HG03103 (cell line): ENCODE measurements around the gene CAMK4.
"Not testable (repeated sequence)": the region's sequence is repeated elsewhere in the genome, so short reads cannot be mapped to it uniquely, and the experiment has no call there.

Experiments
- ATAC-seq: cut with Tn5 transposase; IDR thresholded peaks from one replicate; pipeline ENCODE4 v1.9.1; 2021; ENCODE audit warnings: low read depth; ENCODE audit not compliant: unreplicated experiment

Gene CAMK4

DNA sequence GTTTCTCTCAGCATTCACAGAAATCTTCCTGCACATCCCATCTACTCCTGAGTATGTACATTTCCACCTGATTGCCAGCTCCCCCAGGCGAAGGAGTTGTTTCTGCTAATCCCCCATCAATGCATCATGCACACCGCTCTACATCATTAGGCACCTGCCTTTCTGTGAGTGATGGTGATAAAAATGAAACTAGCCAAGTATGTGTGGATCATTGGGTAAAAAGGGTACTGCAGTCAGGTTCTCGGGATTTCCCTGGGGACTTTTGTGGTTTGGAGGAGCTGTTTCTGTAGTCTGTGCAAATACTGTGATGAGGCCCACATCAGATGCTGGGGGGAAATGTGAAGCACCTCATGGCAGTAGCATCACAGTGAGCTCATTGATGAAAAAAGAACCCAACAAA lies 30.4 kb downstream of the CAMK4 start:
- peak; percentile 76 for ATAC-seq

DNA sequence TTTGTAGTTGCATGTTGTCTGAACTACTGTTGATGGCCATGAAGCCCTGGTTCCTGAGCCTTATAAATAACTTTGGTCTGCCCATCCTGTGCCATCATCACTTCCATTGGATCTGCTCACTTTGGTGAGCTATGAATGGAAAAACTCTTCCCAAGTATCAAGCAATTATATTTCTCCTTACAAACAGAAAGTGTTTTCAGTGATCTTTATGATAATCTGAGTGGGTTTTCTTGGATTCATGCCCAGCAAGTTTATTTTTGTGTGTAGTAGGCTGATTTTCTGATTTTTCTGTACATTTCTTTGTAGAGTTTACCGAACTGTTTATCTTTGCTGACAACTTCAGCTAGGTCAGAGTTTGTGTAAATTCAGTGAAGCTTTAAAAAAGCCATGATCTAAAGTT lies 31.0 kb downstream of the CAMK4 start:
- peak; percentile 19 for ATAC-seq

GRCh38 chr5:111256128-111256527 lies 31.9 kb downstream of the CAMK4 start:
- no peak for ATAC-seq

- ATAC-seq: not testable (repeated sequence)
These were observed 33.4 kb downstream of the CAMK4 start for GRCh38 chr5:111257610-111258009.

- ATAC-seq: no peak
These were observed 35.5 kb downstream of the CAMK4 start for GRCh38 chr5:111259636-111260035.

DNA sequence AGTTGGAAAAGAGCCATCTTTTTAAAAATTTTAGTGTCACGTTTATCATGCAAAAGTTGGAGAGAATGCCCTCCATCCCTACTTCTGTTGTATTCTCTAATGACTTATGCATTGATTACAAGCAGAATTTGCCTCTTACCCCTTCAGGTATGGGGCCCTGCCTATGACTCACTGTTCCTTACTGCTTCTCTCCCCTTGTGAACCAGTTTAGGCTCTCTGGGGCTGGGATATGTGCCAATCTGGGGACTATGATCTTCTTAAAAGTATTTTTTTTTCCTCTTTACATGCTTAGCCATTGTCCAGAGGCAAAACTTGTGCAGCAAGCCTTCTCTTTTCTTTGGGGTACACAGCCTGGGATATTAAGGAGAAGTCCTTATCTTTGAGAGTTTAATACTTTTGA lies 37.4 kb downstream of the CAMK4 start:
- no peak for ATAC-seq

- ATAC-seq: no peak
These were observed 38.0 kb downstream of the CAMK4 start for GRCh38 chr5:111262153-111262552.

DNA sequence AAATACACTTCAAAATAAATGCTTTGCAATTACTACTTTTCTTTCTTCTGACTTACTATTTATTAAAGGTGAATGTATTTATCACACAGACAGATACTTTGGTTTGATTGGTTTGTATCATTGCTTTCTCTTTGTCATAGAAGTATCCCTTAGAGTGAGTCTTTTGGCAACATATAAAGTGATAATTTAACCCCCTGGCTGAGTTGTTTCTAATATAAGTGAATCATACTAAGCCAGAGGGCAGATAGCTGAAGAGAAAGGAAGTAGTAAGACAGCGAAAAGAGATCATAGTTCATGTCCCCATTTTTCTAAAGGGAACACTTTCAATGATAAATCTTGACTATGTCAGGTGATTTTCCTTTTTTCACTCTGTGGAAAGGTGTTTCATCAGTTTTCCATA lies 38.6 kb downstream of the CAMK4 start:
- ATAC-seq: no peak

- no peak for ATAC-seq
These were observed 42.3 kb downstream of the CAMK4 start for GRCh38 chr5:111266491-111266890.

DNA sequence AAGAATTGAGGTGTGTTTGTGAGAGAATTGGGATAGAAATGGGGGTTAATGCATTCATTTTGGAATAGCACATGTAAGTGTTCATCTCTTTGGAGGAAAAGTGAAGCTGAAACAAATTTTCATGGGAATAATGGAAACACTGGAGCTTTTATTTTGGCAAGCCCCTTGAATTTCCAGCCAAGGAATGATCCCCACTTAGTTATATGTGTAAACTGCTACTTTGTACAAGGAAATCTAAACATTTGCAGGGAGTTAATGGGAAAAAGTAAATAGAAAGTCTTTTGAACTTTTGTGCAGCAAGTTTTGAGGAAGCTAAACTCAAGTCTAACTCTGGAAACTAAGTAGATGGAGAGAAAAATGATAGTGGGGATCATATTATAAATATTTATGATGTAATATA lies 44.1 kb downstream of the CAMK4 start:
- ATAC-seq: no peak

DNA sequence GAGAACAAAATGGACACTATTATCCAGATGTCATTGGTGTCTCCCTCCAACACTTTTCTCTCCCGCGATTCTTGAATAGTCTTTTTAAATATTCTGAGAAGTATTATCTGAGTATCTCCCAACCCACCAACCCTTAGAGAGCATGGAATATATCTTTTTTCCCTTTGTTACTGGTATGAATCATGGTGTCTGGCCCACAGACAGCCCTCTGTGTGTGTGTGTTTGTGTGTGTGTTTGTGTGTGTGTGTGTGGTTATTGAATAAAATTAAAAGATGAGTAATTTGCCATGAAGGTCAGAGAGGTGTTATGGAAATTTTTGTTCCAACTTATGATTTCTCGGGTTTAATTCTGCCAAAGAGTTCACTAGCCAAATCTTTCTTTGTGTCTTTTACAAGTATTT lies 47.7 kb downstream of the CAMK4 start:
- no peak for ATAC-seq

DNA sequence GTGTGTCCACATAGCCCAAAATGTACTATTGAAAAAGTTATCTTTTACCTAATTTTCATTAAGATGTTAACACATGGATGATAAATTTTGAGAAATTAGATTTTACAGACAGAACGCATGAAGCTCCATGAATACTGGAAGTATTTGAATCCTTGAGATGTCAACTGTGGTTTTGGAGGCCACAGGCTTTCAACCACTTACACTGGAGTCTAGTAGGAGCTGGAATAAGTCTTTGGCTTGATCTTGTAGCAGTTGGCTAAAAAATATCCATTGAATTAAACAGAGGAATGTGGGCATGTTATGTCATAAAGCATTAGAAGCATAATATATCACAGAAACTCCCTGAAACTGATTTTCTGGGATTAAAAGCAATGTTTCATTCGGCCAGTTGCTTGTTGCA lies 52.9 kb downstream of the CAMK4 start:
- ATAC-seq: no peak

DNA sequence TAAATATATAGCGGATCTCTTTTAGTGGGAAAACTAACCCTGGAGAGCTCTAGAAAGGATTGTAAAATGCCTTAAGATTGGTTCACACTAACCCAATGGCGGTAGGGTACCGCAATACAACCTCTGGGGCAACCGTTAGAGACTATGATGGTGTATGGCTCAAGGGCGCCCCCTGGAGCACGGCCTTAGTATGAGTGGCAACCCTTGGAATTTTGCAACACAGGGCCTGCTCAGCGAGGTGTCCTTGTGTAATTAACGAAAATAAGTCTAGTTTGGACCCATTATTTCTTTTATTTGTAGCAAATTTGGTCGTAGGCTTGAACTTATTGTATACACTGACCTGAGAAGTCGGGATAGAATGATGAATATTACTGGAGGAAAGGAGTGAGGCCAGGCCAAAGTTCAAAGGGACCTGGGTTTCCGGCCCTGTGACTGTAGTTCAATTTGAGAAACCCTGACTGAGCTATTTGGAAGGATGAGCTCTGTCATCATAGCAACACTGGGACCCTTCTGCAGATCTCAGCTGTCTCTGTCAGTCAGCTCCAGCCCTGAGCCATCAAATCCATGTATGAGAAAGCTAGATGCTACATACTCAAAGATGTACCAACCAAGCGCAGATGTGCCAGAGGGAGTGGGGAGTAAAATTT lies 54.8 kb downstream of the CAMK4 start:
- ATAC-seq: peak; percentile 95

DNA sequence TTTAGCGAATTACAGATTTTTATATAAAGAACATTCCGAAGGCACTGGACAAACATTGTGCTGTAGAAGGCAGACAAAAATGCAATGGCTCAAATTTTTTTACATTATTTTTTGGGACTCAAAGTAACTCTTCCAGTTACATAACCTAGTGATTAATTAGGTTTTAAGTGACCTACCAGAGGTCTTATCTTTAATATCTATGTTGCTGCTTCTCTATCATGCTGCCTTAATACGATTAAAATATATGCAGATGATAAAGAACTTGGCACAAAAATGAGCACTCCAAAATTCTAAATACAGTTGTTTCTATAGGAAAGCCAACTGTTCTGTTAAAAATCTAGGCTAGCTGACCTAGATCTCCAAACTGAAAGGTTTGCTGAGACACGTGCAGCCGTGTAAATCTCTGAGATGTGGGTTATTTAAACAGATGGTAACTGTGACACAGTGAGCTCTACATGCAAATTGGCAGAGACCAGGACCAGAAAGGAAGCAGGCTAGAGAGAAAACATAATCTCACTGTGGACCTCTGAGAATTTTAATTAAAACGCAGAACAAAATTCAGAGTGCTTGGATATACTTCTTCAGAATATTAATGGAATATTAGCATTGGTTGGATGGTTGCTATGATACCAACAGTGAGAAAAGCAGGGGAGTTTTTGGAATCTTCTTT lies 56.2 kb downstream of the CAMK4 start:
- no peak for ATAC-seq

GRCh38 chr5:111282798-111283197 lies 58.6 kb downstream of the CAMK4 start:
- no peak for ATAC-seq

GRCh38 chr5:111284825-111285224 lies 60.6 kb downstream of the CAMK4 start:
- ATAC-seq: no peak

GRCh38 chr5:111294551-111294950 lies 70.4 kb downstream of the CAMK4 start:
- no peak for ATAC-seq

- no peak for ATAC-seq
These were observed 71.5 kb downstream of the CAMK4 start for GRCh38 chr5:111295649-111296048.

DNA sequence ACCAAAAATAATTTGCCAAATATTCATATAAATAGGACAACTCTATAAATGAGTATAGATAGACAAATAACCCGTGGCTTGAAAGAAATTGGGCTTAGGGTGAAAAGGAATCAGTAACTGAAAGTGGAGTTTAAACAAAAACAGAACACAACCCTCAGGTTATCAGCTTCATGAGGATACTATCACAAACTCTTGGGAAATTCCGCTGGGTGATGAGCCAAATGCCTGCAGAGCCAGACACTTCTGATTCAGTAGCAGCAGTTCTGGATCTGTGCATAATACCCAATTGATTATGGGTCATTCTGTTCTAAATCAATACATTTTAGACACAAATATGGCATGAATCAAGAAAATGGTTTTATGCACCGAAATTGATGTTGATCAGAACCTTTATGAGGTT lies 72.4 kb downstream of the CAMK4 start:
- no peak for ATAC-seq

DNA sequence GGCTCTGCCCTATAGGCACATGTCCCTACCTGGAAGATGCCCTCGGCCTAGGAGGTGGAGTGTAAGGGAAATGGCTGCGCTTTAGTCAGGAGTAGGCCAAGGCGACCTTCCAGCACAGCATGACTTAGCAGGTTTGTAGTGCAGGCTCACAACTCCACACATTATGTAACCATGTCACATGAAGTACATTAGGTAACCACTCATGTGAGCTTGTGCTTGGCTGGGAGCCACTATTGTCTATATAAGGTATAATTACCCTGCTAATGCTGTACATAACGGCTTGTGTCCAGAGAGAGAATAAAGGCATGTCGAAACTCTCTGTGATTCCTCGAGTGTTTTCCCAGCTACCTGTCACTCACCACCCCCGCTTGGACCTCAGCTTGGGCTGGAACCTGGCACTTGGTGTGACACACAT lies 74.9 kb downstream of the CAMK4 start:
- ATAC-seq: no peak

DNA sequence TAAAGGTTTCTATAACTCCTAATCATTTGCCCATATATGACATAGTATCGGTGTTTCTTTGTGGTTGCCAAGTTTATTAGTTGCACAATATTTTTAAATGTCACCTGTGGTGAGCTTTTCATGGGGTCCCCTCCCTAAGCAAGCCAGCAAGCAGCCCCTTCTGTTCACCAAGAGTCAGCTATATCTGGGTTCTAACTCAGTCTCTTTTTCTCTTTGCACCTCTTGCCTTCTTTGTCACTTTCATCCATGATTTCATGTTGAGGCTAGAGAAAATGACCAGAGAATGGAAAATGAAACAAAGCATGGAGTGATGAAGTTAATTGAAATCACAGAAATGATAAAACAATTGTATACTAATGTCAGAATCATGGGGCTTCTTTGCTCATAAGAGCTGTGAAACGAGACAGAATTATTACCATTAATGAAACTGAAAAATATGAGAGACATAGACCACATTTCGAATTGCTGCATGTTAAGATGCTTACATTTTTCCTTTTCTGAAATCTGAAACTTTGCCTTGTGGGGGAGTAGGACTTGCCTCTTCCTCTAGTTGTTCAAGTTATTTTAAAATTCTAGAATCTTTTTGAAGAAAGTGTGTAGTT lies 75.7 kb downstream of the CAMK4 start:
- no peak for ATAC-seq

- ATAC-seq: no peak
These were observed 77.1 kb downstream of the CAMK4 start for GRCh38 chr5:111301264-111301663.
